Measurements from ENCODE around the gene HMGCR. TPM values are rescaled to one million over a fixed set of nuclear protein-coding genes. Genes with fewer than 3 reads are reported as not detected.

HMGCR gene
- total and polyA plus RNA-seq, 8 donors: 2.5 to 19.7 (median 11.5) TPM

DNA sequence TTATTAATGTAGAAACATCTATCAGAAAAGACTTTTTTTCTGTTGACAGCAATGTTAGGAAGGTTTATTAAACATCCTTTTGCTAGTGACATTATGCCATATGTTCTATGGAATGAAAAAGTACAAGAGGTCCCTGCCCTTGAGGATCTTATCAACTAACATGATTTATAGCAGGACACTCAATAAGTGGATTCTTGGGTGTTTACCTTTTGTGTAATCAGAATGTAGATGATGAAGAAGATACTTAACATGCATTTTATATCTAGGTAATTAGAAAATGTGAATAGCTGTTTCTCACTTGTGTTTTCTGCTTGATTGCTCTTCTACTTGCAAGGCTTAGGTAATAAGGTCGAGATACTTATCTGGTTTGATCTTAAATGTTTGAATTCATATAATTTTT, 4.9 kb downstream of the HMGCR start:
- no peak for DNase-seq
- Histone ChIP-seq H3K9me3 (no peaks in the 10 kb centered on the region), H3K36me3 (peaks cover 0 to under 1% (median 0%) of the 10 kb centered on the region in 3 donors), H3K4me3 (no peak overlapping the region), H3K4me1 (peaks cover 0 to 7% (median 0%) of the 10 kb centered on the region in 3 donors), H3K27me3 (no peaks in the 10 kb centered on the region), H3K27ac (no peak overlapping the region)
- no peak for TF ChIP-seq CTCF (IDR thresholded peaks at IDR 0.05)
- ATAC-seq: no peak
- WGBS, 2 donors: 57 to 60% methylated on average over 1 of the region's 1 CpG
- intact Hi-C loops (cut with DNase I): no loop called here
- FAIRE-seq: no peak

DNA sequence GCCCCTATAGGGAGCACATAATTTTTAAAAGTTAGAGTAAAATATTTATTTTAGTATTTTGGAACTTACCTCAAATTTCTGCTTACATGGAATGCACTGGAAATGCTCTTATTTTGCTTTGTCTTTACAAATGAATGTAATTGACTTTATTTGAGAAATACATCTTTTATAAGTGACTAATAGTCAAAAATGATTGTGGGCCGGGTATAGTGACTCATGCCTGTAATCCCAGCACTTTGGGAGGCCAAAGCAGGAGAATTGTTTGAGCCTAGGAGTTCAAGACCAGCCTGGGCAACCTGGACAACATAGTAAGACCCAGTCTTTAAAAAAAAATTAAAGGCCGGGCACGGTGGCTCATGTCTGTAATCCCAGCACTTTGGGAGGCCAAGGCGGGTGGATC, 5.8 kb downstream of the HMGCR start:
- 92 to 96% methylated on average over 4 of the region's 4 CpGs for WGBS, 2 donors
- DNase-seq (no peak), FAIRE-seq (no peak), ATAC-seq (no peak)
- no peak for TF ChIP-seq CTCF (IDR thresholded peaks at IDR 0.05)
- H3K27ac ChIP-seq: no peak overlapping the region
- H3K4me1 ChIP-seq: peaks cover 0 to 7% (median 0%) of the 10 kb centered on the region in 3 donors
- intact Hi-C loops (cut with DNase I): no loop called here
- no peaks in the 10 kb centered on the region for H3K27me3 ChIP-seq
- no peaks in the 10 kb centered on the region for H3K9me3 ChIP-seq
- H3K4me3 ChIP-seq: no peak overlapping the region
- peaks cover 0 to 9% (median 8%) of the 10 kb centered on the region in 3 donors for H3K36me3 ChIP-seq

GRCh38 chr5:75348241-75348640, 11.2 kb downstream of the HMGCR start:
- H3K27ac ChIP-seq: no peak overlapping the region
- H3K36me3 ChIP-seq: peaks cover 0 to 34% (median 22%) of the 10 kb centered on the region in 3 donors
- H3K27me3 ChIP-seq: no peaks in the 10 kb centered on the region
- FAIRE-seq: peak; percentile 65
- intact Hi-C loops (cut with DNase I): no loop called here
- 94 to 95% methylated on average over 3 of the region's 3 CpGs for WGBS, 2 donors
- ATAC-seq: no peak
- DNase-seq: no peak
- no peaks in the 10 kb centered on the region for H3K4me1 ChIP-seq
- H3K9me3 ChIP-seq: no peaks in the 10 kb centered on the region
- no peak for TF ChIP-seq CTCF (IDR thresholded peaks at IDR 0.05)
- no peak overlapping the region for H3K4me3 ChIP-seq

DNA sequence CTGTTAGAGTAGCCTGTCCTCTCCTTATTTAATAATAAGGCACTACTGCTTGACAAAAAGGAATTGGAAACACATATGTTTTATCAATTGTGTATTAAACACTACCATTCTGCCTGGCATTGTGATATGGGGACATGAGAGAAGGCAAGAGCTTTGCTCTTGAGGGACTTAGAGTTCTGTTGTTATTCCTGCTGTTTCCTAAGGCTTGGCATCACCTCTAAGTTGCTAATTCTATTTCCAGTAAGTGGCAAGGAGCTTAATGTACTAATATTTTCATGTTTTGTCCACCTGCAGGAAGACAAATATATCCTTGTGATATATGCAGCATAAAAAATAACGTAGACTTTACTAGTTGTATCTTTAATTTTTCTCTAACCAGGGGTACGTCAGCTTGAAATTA, 12.6 kb downstream of the HMGCR start:
- Histone ChIP-seq H3K4me3 (no peak overlapping the region), H3K9me3 (no peaks in the 10 kb centered on the region), H3K36me3 (peaks cover 0 to 41% (median 22%) of the 10 kb centered on the region in 3 donors), H3K27me3 (no peaks in the 10 kb centered on the region), H3K4me1 (no peaks in the 10 kb centered on the region), H3K27ac (no peak overlapping the region)
- ATAC-seq: no peak
- FAIRE-seq: no peak
- no peak for DNase-seq
- no peak for TF ChIP-seq CTCF (IDR thresholded peaks at IDR 0.05)
- intact Hi-C loops (cut with DNase I): no loop called here
- 91 to 95% methylated on average over 2 of the region's 2 CpGs for WGBS, 2 donors

DNA sequence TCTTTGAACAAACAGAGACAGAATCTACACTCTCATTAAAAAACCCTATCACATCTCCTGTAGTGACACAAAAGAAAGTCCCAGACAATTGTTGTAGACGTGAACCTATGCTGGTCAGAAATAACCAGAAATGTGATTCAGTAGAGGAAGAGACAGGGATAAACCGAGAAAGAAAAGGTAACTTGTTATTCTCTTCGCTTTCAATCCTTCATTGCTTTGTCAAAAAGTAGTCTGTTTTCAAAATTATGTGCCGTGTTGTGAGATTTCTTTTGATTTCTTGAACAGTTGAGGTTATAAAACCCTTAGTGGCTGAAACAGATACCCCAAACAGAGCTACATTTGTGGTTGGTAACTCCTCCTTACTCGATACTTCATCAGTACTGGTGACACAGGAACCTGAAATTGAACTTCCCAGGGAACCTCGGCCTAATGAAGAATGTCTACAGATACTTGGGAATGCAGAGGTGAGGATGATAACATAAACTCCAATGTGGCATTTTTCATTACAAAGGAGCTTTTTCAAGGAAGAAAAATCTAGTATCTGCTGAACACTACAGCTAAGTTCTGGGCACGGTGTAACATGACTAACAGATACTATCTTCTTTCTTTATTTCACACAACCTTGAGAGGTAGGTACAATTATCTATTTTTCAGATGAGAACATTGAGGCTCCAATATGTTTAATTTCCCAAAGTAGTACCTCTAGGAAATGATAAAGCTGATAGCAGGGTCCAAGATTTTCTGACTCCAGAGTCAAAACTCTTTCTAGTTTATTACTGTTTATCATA, 14.3 kb downstream of the HMGCR start:
- Histone ChIP-seq H3K36me3 (peaks cover 0 to 53% (median 33%) of the 10 kb centered on the region in 3 donors), H3K27me3 (no peaks in the 10 kb centered on the region), H3K4me1 (no peaks in the 10 kb centered on the region), H3K9me3 (no peaks in the 10 kb centered on the region), H3K27ac (no peak overlapping the region), H3K4me3 (no peak overlapping the region)
- DNase-seq (no peak), FAIRE-seq (no peak), ATAC-seq (no peak)
- TF ChIP-seq CTCF (IDR thresholded peaks at IDR 0.05): no peak
- 93 to 95% methylated on average over 7 of the region's 7 CpGs for WGBS, 2 donors
- intact Hi-C loops (cut with DNase I): no loop called here

All from pancreas (tissue), 10 donors.